ENCODE data around the gene ROR2.

DNA sequence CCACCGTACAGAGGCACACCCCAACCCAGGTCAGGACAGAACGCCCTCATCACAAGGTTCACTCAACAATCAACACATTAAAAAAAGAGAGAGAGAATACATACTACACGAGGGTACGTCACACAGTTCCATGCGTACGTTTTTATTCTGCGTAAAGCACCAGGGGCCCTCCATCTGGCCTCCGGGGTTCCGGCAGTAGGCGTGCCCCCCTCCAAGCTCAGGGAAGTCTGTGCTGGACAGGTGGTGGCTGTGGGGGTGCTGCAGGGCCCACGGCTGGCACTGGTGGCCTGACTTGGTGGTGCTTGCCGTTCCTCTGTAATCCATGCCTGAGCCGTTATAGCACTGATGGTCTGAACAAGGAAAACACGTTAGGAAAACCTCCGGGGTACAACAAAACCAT is 219.2 kb downstream of the ROR2 start:
- TF ChIP-seq EZH2 (IDR thresholded peaks at IDR 0.05; ENCODE audit: borderline replicate concordance, low read length) (no peak), CTCF (conservative IDR thresholded peaks at IDR 0.05 in 1 of 2, IDR thresholded peaks at IDR 0.05 in 1 of 2; ENCODE audit: extremely low read depth in 1 of 2, insufficient read depth in 1 of 2, low read depth in 1 of 2, low read length in 2 of 2) (no peak)

Data from mammary epithelial cell (primary cell).